H9 (cell line): ENCODE measurements around the gene MRPS6. TPM values are rescaled to one million over a fixed set of nuclear protein-coding genes. Genes with fewer than 3 reads are reported as not detected.

Experiments used
- DNase-seq: peaks from one replicate; pipeline ENCODE4 v3.0.0-alpha.2; 2017
- H2AFZ ChIP-seq: one replicate; pipeline ENCODE4 v1.6.1; 2013; ENCODE audit warnings: mild to moderate bottlenecking, low read length, control low read depth, moderate library complexity
- H2AK5ac ChIP-seq: 2 replicates; pipeline ENCODE4 v1.6.1; 2013; ENCODE audit warnings: low read length, control low read depth, mixed read lengths; ENCODE audit not compliant: insufficient read length
- H2BK120ac ChIP-seq: one replicate; pipeline ENCODE4 v1.6.1; 2013; ENCODE audit warnings: low read depth, mild to moderate bottlenecking, low read length, control low read depth, inconsistent platforms; ENCODE audit not compliant: poor library complexity, severe bottlenecking
- H2BK12ac ChIP-seq: 2 replicates; pipeline ENCODE4 v1.6.1; 2013; ENCODE audit warnings: low read length, control low read depth, mixed read lengths, low read depth; ENCODE audit not compliant: insufficient read length
- H2BK15ac ChIP-seq: 2 replicates; pipeline ENCODE4 v1.6.1; 2013; ENCODE audit warnings: low read depth, low read length, control low read depth
- H2BK20ac ChIP-seq: one replicate; pipeline ENCODE4 v1.6.1; 2013; ENCODE audit warnings: low read depth, mild to moderate bottlenecking, low read length, control low read depth, inconsistent platforms; ENCODE audit not compliant: poor library complexity, severe bottlenecking
- H2BK5ac ChIP-seq: 2 replicates; pipeline ENCODE4 v1.6.1; 2013; ENCODE audit warnings: low read length, control low read depth, mixed read lengths; ENCODE audit not compliant: insufficient read length
- H3K14ac ChIP-seq: 2 replicates; pipeline ENCODE4 v1.6.1; 2013; ENCODE audit warnings: low read length, control low read depth; ENCODE audit not compliant: insufficient read depth
- H3K18ac ChIP-seq: 2 replicates; pipeline ENCODE4 v1.6.1; 2013; ENCODE audit warnings: low read depth, mild to moderate bottlenecking, mixed read lengths, low read length, control low read depth; ENCODE audit not compliant: insufficient read length
- H3K23ac ChIP-seq: 2 replicates; pipeline ENCODE4 v1.6.1; 2013; ENCODE audit warnings: low read length, control low read depth, mixed read lengths, low read depth; ENCODE audit not compliant: insufficient read length
- H3K23me2 ChIP-seq: 2 replicates; pipeline ENCODE4 v1.6.1; 2013; ENCODE audit warnings: low read depth, mild to moderate bottlenecking, mixed read lengths, low read length, control low read depth; ENCODE audit not compliant: insufficient read length, poor library complexity, severe bottlenecking
- H3K27ac ChIP-seq: 2 replicates; pipeline ENCODE4 v1.5.1; 2013; ENCODE audit warnings: low read length, control low read depth, mixed read lengths, low read depth; ENCODE audit not compliant: insufficient read length
- H3K27me3 ChIP-seq: 2 replicates; pipeline ENCODE4 v1.6.1; 2013; ENCODE audit warnings: low read length, control low read depth, inconsistent platforms; ENCODE audit not compliant: insufficient read depth
- H3K4ac ChIP-seq: 2 replicates; pipeline ENCODE4 v1.6.1; 2013; ENCODE audit warnings: low read depth, mild to moderate bottlenecking, control low read depth, inconsistent platforms, low read length, moderate library complexity
- H3K4me1 ChIP-seq: 2 replicates; pipeline ENCODE4 v1.6.1; 2013; ENCODE audit warnings: low read length, control low read depth, inconsistent platforms; ENCODE audit not compliant: insufficient read depth
- H3K4me2 ChIP-seq: 2 replicates; pipeline ENCODE4 v1.6.1; 2013; ENCODE audit warnings: low read length, control low read depth, mixed read lengths; ENCODE audit not compliant: insufficient read length, insufficient read depth
- H3K56ac ChIP-seq: 2 replicates; pipeline ENCODE4 v1.6.1; 2013; ENCODE audit warnings: low read depth, mild to moderate bottlenecking, mixed read lengths, low read length, control low read depth; ENCODE audit not compliant: insufficient read length
- H3K79me1 ChIP-seq: 2 replicates; pipeline ENCODE4 v1.6.1; 2013; ENCODE audit warnings: low read depth, mild to moderate bottlenecking, moderate library complexity, low read length, control low read depth, inconsistent platforms; ENCODE audit not compliant: insufficient read depth, poor library complexity, severe bottlenecking
- H3K79me2 ChIP-seq: 2 replicates; pipeline ENCODE4 v1.6.1; 2013; ENCODE audit warnings: low read length, control low read depth, inconsistent platforms; ENCODE audit not compliant: insufficient read depth
- H3K9ac ChIP-seq: 2 replicates; pipeline ENCODE4 v1.6.1; 2013; ENCODE audit warnings: low read length, control low read depth, mixed read lengths; ENCODE audit not compliant: insufficient read length; ENCODE audit errors: extremely low read depth
- H3K9me3 ChIP-seq: one replicate; pipeline ENCODE4 v1.6.1; 2013; ENCODE audit warnings: low read depth, low read length, inconsistent platforms; ENCODE audit not compliant: control insufficient read depth
- H3T11ph ChIP-seq: one replicate; pipeline ENCODE4 v1.6.1; 2013; ENCODE audit warnings: mild to moderate bottlenecking, low read length, control low read depth, inconsistent platforms
- H4K20me1 ChIP-seq: one replicate; pipeline ENCODE4 v1.6.1; 2013; ENCODE audit not compliant: control insufficient read depth, insufficient read length, insufficient read depth
- H4K5ac ChIP-seq: 2 replicates; pipeline ENCODE4 v1.6.1; 2013; ENCODE audit warnings: low read depth, mild to moderate bottlenecking, mixed read lengths, low read length, control low read depth; ENCODE audit not compliant: insufficient read length
- H4K8ac ChIP-seq: replicated peaks from 2 replicates; pipeline ENCODE4 v1.6.1; 2013; ENCODE audit warnings: low read length, control low read depth, mixed read lengths, low read depth; ENCODE audit not compliant: insufficient read length
- H4K91ac ChIP-seq: 2 replicates; pipeline ENCODE4 v1.6.1; 2013; ENCODE audit warnings: low read depth, mild to moderate bottlenecking, moderate library complexity, mixed read lengths, low read length, control low read depth; ENCODE audit not compliant: insufficient read length
- H3K27ac Mint-ChIP-seq, 3 experiments: 2 replicates in 2 of 3; 3 replicates in 1 of 3; pipeline ENCODE4 v1.8.0; 2020 to 2021; ENCODE audit warnings: mixed read lengths in 3 of 3, mild to moderate bottlenecking in 1 of 3, moderate library complexity in 1 of 3
- H3K27me3 Mint-ChIP-seq: 2 replicates; pipeline ENCODE4 v1.8.0; 2021; ENCODE audit warnings: low read depth, mild to moderate bottlenecking, moderate library complexity, mixed read lengths
- H3K36me3 Mint-ChIP-seq, 3 experiments: 2 replicates in 2 of 3; 3 replicates in 1 of 3; pipeline ENCODE4 v1.8.0; 2020 to 2021; ENCODE audit warnings: low read depth in 3 of 3, mixed read lengths in 3 of 3; ENCODE audit not compliant: insufficient read depth in 1 of 3
- H3K4me1 Mint-ChIP-seq, 2 experiments: 2 replicates each; pipeline ENCODE4 v1.8.0; 2020; ENCODE audit warnings: mixed read lengths in 2 of 2
- H3K4me3 Mint-ChIP-seq, 2 experiments: 2 replicates in 1 of 2; 3 replicates in 1 of 2; pipeline ENCODE4 v1.8.0; 2020 to 2021; ENCODE audit warnings: mild to moderate bottlenecking in 2 of 2, mixed read lengths in 2 of 2, moderate library complexity in 1 of 2
- H3K9me3 Mint-ChIP-seq, 2 experiments: 2 replicates in 1 of 2; 3 replicates in 1 of 2; pipeline ENCODE4 v1.8.0; 2020; ENCODE audit warnings: mild to moderate bottlenecking in 2 of 2, mixed read lengths in 2 of 2, moderate library complexity in 1 of 2
- CTCF ChIP-seq: fragments of 200-600 bp; sonication (generic); conservative IDR thresholded peaks from 3 replicates; pipeline ENCODE4 v1.8.0; 2021; ENCODE audit warnings: antibody characterized with exemption, mild to moderate bottlenecking
- WGBS: extraction: QIAGEN DNeasy Blood & Tissue Kit; methylation state at CpG from one replicate; pipeline ENCODE4 v1.1.7; 2013; ENCODE audit warnings: missing lambda C conversion rate, low lambda C conversion rate, mixed read lengths; ENCODE audit not compliant: insufficient read length; ENCODE audit errors: extremely low coverage; 5-methylcytosine and 5-hydroxymethylcytosine counted together
- total RNA-seq: library from RNA; stranded (reverse); gene quantifications from 2 replicates; pipeline ENCODE4 v1.2.1, GENCODE V29; 2021

Gene MRPS6
- total RNA-seq, 1 experiment from 2014 or later = 83.2 TPM

- H3K4me2 ChIP-seq = no peak overlapping the region
- DNase-seq = no peak
- H2BK15ac ChIP-seq = no peak overlapping the region
- peaks cover 7% of the 10 kb centered on the region; the same call in 1 of the 2 replicates for H3K4me1 ChIP-seq
- no peaks in the 10 kb centered on the region for H3K9me3 ChIP-seq
- H3T11ph ChIP-seq = no peak overlapping the region
- H3K14ac ChIP-seq = no peak overlapping the region
- no peaks in the 10 kb centered on the region for H4K20me1 ChIP-seq
- Mint-ChIP-seq H3K4me3 (no peak overlapping the region), H3K27ac (peak overlapping the region in 1 of 3 experiments; percentile 54; a peak in 1 of 7 replicates), H3K27me3 (peaks cover 9% of the 10 kb centered on the region), H3K9me3 (no peaks in the 10 kb centered on the region; a peak in 3 of 5 replicates), H3K36me3 (peaks cover 6 to 13% (median 8%) of the 10 kb centered on the region in 3 experiments; a peak in 6 of 7 replicates), H3K4me1 (peaks cover 26 to 29% of the 10 kb centered on the region in 2 experiments)
- H4K91ac ChIP-seq = no peak overlapping the region
- no peaks in the 10 kb centered on the region for H3K79me1 ChIP-seq
- no peak overlapping the region for H3K4ac ChIP-seq
- no peak overlapping the region for H3K23ac ChIP-seq
- H2BK5ac ChIP-seq = no peak overlapping the region
- H3K27ac ChIP-seq = no peak overlapping the region
- no peak overlapping the region for H3K9ac ChIP-seq
- H4K8ac ChIP-seq = no peak overlapping the region
- H2AFZ ChIP-seq = no peak overlapping the region
- H3K18ac ChIP-seq = no peak overlapping the region
- whole genome bisulfite sequencing = no CpG with 5 or more reads among the region's 15 CpGs
- H3K79me2 ChIP-seq = no peaks in the 10 kb centered on the region
- H2BK20ac ChIP-seq = no peak overlapping the region
- no peak overlapping the region for H4K5ac ChIP-seq
- H3K56ac ChIP-seq = no peak overlapping the region
- H2AK5ac ChIP-seq = no peak overlapping the region
- H2BK120ac ChIP-seq = no peak overlapping the region
- TF ChIP-seq CTCF = no peak
- no peaks in the 10 kb centered on the region for H3K23me2 ChIP-seq
- H2BK12ac ChIP-seq = no peak overlapping the region
- H3K27me3 ChIP-seq = no peaks in the 10 kb centered on the region
These were observed 111.8 kb downstream of the MRPS6 start for GRCh38 chr21:34185026-34185750.
